Ovary (tissue), 3 donors: ENCODE measurements around the gene PIK3R4.

Experiments used
- EP300 ChIP-seq: sonication (generic); formaldehyde crosslinking; IDR thresholded peaks from one replicate; pipeline ENCODE4 v1.6.1; 2017; ENCODE audit warnings: antibody characterized with exemption
- POLR2A ChIP-seq: fragments of 450-650 bp; IDR thresholded peaks from one replicate; pipeline ENCODE4 v1.6.1; 2017; ENCODE audit warnings: antibody characterized with exemption, mild to moderate bottlenecking, moderate library complexity
- TF ChIP-seq, protein P1 (sequence below), 3 donors: fragments of 450-650 bp in 2 of 3; fragments of 200-600 bp in 1 of 3; IDR thresholded peaks; one replicate each; pipeline versions ENCODE4 v1.5.1 to v1.8.0; 2016 to 2022; ENCODE audit warnings: antibody characterized with exemption in 3 of 3, mild to moderate bottlenecking in 1 of 3
- donor health status: DM: no; HTN: no; CAD: no.

DNA sequence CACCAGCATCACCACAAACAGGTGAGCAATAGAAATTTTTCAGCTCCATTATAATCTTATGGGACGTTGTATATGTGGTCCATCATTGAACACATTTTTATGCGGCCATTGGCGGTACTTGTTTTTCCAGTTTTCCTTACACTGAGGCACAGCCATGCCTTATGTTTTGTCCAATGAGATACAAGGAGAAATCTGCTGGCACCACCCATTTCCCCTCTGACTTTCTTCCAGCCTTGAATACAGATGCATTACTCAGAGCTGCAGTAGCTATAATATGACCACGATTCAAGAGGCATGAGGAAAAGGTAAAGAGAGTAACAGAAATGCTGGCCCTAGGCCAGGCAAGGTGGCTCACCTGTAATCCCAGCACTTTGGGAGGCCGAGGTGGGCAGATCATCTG, 9.0 kb upstream of the PIK3R4 start:
- TF ChIP-seq, protein P1, sequence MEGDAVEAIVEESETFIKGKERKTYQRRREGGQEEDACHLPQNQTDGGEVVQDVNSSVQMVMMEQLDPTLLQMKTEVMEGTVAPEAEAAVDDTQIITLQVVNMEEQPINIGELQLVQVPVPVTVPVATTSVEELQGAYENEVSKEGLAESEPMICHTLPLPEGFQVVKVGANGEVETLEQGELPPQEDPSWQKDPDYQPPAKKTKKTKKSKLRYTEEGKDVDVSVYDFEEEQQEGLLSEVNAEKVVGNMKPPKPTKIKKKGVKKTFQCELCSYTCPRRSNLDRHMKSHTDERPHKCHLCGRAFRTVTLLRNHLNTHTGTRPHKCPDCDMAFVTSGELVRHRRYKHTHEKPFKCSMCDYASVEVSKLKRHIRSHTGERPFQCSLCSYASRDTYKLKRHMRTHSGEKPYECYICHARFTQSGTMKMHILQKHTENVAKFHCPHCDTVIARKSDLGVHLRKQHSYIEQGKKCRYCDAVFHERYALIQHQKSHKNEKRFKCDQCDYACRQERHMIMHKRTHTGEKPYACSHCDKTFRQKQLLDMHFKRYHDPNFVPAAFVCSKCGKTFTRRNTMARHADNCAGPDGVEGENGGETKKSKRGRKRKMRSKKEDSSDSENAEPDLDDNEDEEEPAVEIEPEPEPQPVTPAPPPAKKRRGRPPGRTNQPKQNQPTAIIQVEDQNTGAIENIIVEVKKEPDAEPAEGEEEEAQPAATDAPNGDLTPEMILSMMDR (IDR thresholded peaks at IDR 0.05) = no peak
- TF ChIP-seq POLR2A (no peak), EP300 (no peak)
